Hematopoietic multipotent progenitor cell treated with erythropoietin and hydrocortisone succinate and interleukin-3 and kit ligand, for 6 days (in vitro differentiated cells): ENCODE results near the gene AP3D1.
"Not testable (repeated sequence)": the region's sequence is repeated elsewhere in the genome, so short reads cannot be mapped to it uniquely, and the experiment has no call there.

ENCODE experiments used
- DNase-seq: peaks from one replicate; pipeline ENCODE4 v3.0.0-alpha.2; 2015

The AP3D1 gene

GRCh38 chr19:2149980-2150793, 1.2 kb downstream of the AP3D1 start:
- peak; percentile 28 for DNase-seq

GRCh38 chr19:2148482-2149135, 2.8 kb downstream of the AP3D1 start:
- DNase-seq, result no peak

DNA sequence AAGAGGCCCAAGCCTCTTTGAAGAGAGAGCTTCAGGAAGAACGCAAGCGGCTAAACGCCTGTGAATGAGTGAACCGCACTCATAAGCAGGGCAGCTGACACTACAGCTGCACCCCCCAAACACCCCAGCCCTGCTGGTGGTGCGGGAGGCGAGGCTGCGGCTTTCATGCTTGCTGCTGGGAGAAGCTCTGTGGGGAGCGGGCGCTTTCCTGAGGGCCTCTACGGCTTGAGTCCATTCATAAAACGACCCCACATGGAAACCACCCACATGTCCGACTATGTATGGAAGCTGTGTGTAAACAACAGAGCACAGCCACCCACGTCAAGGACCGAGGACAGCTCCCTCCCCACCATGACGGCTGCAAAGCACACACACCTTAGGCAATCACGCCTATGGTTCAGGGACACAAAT, 5.5 kb downstream of the AP3D1 start:
- DNase-seq, result no peak

GRCh38 chr19:2144190-2144589, 7.2 kb downstream of the AP3D1 start:
- no peak for DNase-seq

DNA sequence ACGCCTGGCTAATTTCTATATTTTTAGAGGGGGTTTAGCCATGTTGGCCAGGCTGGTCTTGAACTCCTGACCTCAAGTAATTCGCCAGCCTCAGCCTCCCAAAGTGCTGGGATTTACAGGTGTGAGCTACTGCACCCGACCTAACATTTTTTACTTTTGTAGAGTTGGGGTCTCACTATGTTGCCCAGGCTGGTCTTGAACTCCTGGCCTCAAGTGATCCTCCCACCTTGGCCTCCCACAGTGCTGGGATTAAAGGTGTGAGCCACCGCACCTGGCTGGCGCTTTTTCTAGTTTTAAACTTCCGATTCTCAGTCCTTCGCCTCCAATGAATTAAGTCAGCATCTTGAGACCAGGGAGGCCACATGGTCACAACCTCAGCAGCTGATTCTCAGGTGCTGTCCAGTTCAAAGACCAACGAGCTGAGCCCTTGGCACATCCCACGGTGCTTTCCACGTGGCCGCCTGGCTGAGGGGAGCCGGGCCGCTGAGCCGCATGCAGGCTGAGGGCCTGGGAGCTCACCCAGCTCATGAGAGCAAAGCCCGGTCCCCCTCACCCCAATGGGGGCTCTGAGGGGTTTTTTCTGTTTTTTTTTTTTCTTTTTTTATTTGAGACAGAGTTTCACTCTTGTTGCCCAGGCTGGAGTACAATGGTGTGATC, 9.1 kb downstream of the AP3D1 start:
- DNase-seq, result no peak

- DNase-seq, result no peak
Observed at GRCh38 chr19:2140138-2140569, 11.2 kb downstream of the AP3D1 start.

GRCh38 chr19:2139385-2140137, 11.8 kb downstream of the AP3D1 start:
- no peak for DNase-seq

DNA sequence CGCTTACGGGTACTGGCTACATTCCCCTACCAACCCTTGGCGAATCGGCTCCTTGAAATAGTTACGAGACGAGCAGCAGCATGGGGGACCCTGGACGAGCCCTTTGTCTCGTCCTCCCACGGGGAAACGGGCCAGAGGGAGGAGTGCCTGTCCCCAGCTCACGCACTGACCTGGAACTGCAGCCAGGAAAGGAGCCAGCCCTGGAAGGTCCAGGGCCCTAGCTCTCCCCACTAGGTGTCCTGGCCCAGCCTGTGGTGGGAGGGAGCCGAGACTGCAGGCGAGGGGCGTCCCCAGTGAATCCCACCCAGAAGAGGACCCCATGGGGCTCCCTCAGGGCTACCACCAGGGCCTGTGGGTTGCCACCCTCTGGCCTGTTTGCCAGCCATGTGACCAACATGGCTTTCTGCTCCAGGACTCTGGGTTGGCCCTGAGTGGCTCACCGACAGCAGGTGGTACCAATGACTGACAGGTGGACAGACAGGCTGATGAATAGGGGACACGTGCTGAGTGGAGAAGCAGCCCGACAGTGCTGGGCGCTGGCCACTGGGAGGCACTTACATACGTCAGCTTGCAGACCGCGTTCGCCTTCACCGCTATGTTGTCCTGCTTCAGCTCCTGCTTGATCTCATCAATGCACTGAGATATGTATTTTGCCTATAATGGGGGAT, 13.2 kb downstream of the AP3D1 start:
- no peak for DNase-seq

DNA sequence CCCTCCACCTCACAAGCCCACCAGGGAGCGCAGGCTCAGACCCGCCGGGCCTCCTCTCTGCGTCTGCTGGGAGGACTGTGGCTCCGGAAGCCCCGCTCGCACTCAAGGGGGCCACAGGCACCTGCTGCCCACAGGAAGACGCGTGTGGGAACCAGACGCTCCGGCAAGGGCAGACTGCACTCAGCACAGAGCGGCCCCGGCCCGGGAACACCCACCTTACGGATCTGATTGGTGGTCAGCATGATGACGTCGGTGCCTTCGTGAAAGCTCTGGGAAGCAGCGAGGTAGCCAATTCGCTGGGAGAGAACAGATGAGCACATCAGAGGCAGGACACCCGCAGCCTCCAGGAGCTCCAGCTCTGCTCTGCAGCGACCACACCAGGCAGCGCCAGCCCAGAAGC, 14.6 kb downstream of the AP3D1 start:
- DNase-seq, result no peak

DNA sequence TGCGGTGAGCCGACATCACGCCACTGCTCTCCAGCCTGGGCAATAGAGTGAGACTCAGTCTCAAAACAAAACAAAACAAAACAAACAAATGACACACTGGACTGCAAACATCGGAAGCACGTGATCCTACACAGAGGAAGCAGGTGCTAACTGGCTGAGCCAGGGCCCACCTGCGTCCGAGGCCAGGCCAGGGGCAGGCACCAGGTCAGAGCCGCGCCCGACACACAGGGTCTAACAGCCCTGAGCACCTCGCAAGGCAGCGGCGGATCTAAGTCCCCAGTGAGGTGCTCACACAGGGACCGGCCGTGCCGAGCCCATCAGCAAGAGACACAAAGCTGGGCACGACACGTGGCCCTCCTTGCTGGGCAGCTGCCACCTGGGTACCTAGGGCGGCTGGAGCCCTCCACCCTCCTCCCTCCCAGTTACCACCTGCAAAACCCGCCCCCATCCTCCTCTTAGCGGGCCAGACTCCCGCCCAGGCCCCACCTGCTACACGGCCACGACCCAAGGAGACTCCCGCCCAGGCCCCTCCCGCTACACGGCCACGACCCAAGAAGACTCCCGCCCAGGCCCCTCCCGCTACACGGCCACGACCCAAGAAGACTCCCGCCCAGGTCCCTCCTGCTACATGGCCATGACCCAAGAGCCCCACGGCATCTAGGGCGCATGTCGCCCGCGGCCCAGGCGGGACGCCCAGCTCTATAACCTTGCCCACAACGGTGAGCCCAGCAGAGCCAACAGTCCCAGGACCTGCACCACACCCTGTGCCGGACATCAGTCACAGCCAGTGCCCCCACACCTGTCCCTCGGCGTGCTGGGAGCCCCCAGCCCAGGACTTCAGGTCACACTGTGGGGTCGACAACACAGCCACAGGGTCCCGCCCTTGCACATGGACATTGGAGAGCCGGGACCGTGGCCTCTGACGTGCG, 15.6 kb downstream of the AP3D1 start:
- DNase-seq, result peak; percentile 40

DNA sequence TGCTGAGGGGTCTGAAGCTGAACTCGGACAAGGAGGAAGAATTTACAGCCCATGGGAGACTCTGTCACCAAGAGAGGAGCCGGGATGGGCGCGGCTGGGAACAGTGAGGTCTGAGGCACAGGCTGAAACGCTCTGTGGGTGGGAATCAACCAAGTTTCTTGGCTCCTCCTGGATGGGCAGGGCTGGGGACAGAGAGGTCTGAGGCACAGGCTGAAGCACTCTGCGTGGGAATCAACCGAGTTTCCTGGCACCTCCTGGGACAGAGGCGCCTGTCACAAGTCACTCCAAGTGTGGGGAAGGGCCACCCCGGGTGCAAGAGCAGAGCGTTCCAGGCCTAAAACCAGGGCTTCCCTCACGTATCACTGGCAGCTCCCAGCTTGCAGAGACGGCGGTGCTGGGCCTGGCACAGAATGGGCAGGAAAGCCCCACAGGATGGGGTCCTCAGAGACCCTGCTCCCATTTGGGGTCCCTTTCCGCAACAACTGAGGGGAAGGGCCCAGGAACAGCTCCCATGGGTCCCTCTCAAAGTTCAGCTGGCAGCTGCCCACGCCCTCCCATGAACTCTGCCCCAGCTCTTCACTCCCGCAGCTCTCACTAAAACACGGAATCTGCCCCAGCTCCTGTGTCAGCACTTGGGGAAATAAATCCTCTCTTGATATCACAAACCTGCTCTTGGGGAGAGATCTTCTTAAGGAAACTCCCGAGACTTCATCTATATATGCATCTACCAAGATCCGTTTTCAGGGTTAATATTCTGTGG, 18.5 kb downstream of the AP3D1 start:
- no peak for DNase-seq

GRCh38 chr19:2132191-2132590, 19.2 kb downstream of the AP3D1 start:
- no peak for DNase-seq

GRCh38 chr19:2131012-2131975, 20.1 kb downstream of the AP3D1 start:
- not testable (repeated sequence) for DNase-seq

GRCh38 chr19:2129892-2130770, 21.2 kb downstream of the AP3D1 start:
- no peak for DNase-seq

DNA sequence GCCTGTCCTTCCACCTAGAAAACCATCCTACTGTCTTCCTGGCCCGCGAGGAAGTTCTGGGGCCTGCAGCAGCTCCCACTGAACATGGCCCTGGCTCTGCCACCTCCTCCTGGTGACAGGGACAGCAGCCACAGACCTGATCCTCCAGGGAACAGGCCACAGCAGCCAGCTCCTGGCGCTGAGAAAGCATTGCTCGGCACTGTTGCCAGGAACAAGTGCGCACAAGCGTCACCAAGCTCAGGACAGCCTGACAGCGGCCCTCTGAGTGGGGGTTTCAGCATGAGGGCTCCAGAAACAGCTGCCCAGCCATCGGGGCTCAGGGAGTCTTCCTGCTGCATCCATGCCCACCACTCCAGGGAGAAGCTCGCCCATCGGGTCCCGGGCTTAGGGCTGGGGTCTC, 21.9 kb downstream of the AP3D1 start:
- no peak for DNase-seq

GRCh38 chr19:2129022-2129421, 22.3 kb downstream of the AP3D1 start:
- no peak for DNase-seq

DNA sequence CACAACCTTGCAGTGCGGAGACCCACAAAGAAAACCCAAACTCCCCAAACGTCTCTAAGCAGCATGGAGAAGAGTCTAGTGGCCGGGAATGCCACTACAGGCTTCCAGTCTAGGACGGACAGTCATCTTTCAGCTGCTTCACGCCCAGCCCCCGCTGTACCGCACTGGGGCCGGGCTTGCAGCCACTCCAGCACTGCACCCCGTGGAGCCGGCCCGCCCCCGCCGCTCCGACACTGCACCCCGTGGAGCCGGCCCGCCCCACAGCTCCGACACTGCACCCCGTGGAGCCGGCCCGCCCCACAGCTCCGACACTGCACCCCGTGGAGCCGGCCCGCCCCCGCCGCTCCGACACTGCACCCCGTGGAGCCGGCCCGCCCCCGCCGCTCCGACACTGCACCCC, 23.1 kb downstream of the AP3D1 start:
- DNase-seq, result not testable (repeated sequence)

GRCh38 chr19:2127758-2128157, 23.6 kb downstream of the AP3D1 start:
- no peak for DNase-seq
